ENCODE data around the gene CPED1.

GRCh38 chr7:121126801-121127534 lies 138.5 kb downstream of the CPED1 start:
- TF ChIP-seq CTCF (IDR thresholded peaks at IDR 0.05) (peak in 6 of 7 experiments; percentile 15 to 59 (median 48)), POLR2A (IDR thresholded peaks at IDR 0.05) (no peak)

All from body of pancreas (tissue), 4 donors.